ENCODE data around the gene ZNF774. TPM values are rescaled to one million over a fixed set of nuclear protein-coding genes. Genes with fewer than 3 reads are reported as not detected.

Gene ZNF774
- total and polyA plus RNA-seq, 2 donors: 1.2 to 1.9 TPM

- Histone ChIP-seq H3K27ac (ENCODE audit: low read depth in 1 of 2, low read length in 1 of 2) (peak overlapping the region in 1 of 2 donors; percentile 31), H3K9me3 (ENCODE audit: control insufficient read depth in 2 of 2, insufficient read depth in 1 of 2, low read length in 1 of 2) (no peaks in the 10 kb centered on the region), H3K36me3 (ENCODE audit: control insufficient read depth in 2 of 2, insufficient read depth in 2 of 2, low read length in 1 of 2) (no peaks in the 10 kb centered on the region), H3K27me3 (ENCODE audit: control insufficient read depth in 2 of 2, insufficient read depth in 1 of 2, low read length in 1 of 2) (no peaks in the 10 kb centered on the region), H3K4me1 (ENCODE audit: control insufficient read depth in 2 of 2, insufficient read depth in 2 of 2, low read length in 2 of 2) (peaks cover 10 to 11% of the 10 kb centered on the region in 2 donors), H3K4me3 (ENCODE audit: low read length in 2 of 2) (peak overlapping the region; percentile 85 to 89)
- no peak for DNase-seq (ENCODE audit: low read depth in 6 of 9, low spot score in 9 of 9)
- WGBS: 38% methylated on average over 25 of the region's 25 CpGs
Observed at GRCh38 chr15:90351479-90352106, 491 bp upstream of the ZNF774 start.

GRCh38 chr15:90354986-90355385 is 2.9 kb downstream of the ZNF774 start:
- Histone ChIP-seq H3K4me3 (ENCODE audit: low read length in 2 of 2) (no peak overlapping the region), H3K27ac (ENCODE audit: low read depth in 1 of 2, low read length in 1 of 2) (no peak overlapping the region), H3K4me1 (ENCODE audit: control insufficient read depth in 2 of 2, insufficient read depth in 2 of 2, low read length in 2 of 2) (peaks cover 10 to 11% of the 10 kb centered on the region in 2 donors), H3K9me3 (ENCODE audit: control insufficient read depth in 2 of 2, insufficient read depth in 1 of 2, low read length in 1 of 2) (no peaks in the 10 kb centered on the region), H3K27me3 (ENCODE audit: control insufficient read depth in 2 of 2, insufficient read depth in 1 of 2, low read length in 1 of 2) (no peaks in the 10 kb centered on the region), H3K36me3 (ENCODE audit: control insufficient read depth in 2 of 2, insufficient read depth in 2 of 2, low read length in 1 of 2) (peaks cover 0 to 3% of the 10 kb centered on the region in 2 donors)
- 100% methylated on average over 2 of the region's 2 CpGs for WGBS
- DNase-seq (ENCODE audit: low read depth in 6 of 9, low spot score in 9 of 9): no peak

- H3K36me3 ChIP-seq (ENCODE audit: control insufficient read depth in 2 of 2, insufficient read depth in 2 of 2, low read length in 1 of 2): peaks cover 7 to 8% of the 10 kb centered on the region in 2 donors
- H3K4me1 ChIP-seq (ENCODE audit: control insufficient read depth in 2 of 2, insufficient read depth in 2 of 2, low read length in 2 of 2): peaks cover 5 to 6% of the 10 kb centered on the region in 2 donors
- H3K4me3 ChIP-seq (ENCODE audit: low read length in 2 of 2): no peak overlapping the region
- WGBS: 95% methylated on average over 8 of the region's 8 CpGs
- no peak for DNase-seq (ENCODE audit: low read depth in 6 of 9, low spot score in 9 of 9)
- no peak overlapping the region for H3K27ac ChIP-seq (ENCODE audit: low read depth in 1 of 2, low read length in 1 of 2)
- H3K9me3 ChIP-seq (ENCODE audit: control insufficient read depth in 2 of 2, insufficient read depth in 1 of 2, low read length in 1 of 2): no peaks in the 10 kb centered on the region
- no peaks in the 10 kb centered on the region for H3K27me3 ChIP-seq (ENCODE audit: control insufficient read depth in 2 of 2, insufficient read depth in 1 of 2, low read length in 1 of 2)
Observed at GRCh38 chr15:90358124-90359033, 6.3 kb downstream of the ZNF774 start.

GRCh38 chr15:90360746-90361145 is 8.7 kb downstream of the ZNF774 start:
- Histone ChIP-seq H3K4me3 (ENCODE audit: low read length in 2 of 2) (no peak overlapping the region), H3K9me3 (ENCODE audit: control insufficient read depth in 2 of 2, insufficient read depth in 1 of 2, low read length in 1 of 2) (no peaks in the 10 kb centered on the region), H3K36me3 (ENCODE audit: control insufficient read depth in 2 of 2, insufficient read depth in 2 of 2, low read length in 1 of 2) (peaks cover 7 to 8% of the 10 kb centered on the region in 2 donors), H3K27ac (ENCODE audit: low read depth in 1 of 2, low read length in 1 of 2) (no peak overlapping the region), H3K27me3 (ENCODE audit: control insufficient read depth in 2 of 2, insufficient read depth in 1 of 2, low read length in 1 of 2) (no peaks in the 10 kb centered on the region), H3K4me1 (ENCODE audit: control insufficient read depth in 2 of 2, insufficient read depth in 2 of 2, low read length in 2 of 2) (peaks cover 5 to 6% of the 10 kb centered on the region in 2 donors)
- no peak for DNase-seq (ENCODE audit: low read depth in 6 of 9, low spot score in 9 of 9)
- 97% methylated on average over 14 of the region's 14 CpGs for WGBS

GRCh38 chr15:90362936-90363212 is 10.8 kb downstream of the ZNF774 start:
- 90% methylated on average over 2 of the region's 2 CpGs for WGBS
- Histone ChIP-seq H3K36me3 (ENCODE audit: control insufficient read depth in 2 of 2, insufficient read depth in 2 of 2, low read length in 1 of 2) (peaks cover 7 to 8% of the 10 kb centered on the region in 2 donors), H3K27me3 (ENCODE audit: control insufficient read depth in 2 of 2, insufficient read depth in 1 of 2, low read length in 1 of 2) (no peaks in the 10 kb centered on the region), H3K9me3 (ENCODE audit: control insufficient read depth in 2 of 2, insufficient read depth in 1 of 2, low read length in 1 of 2) (no peaks in the 10 kb centered on the region), H3K4me3 (ENCODE audit: low read length in 2 of 2) (no peak overlapping the region), H3K27ac (ENCODE audit: low read depth in 1 of 2, low read length in 1 of 2) (no peak overlapping the region), H3K4me1 (ENCODE audit: control insufficient read depth in 2 of 2, insufficient read depth in 2 of 2, low read length in 2 of 2) (peaks cover 5 to 6% of the 10 kb centered on the region in 2 donors)
- DNase-seq (ENCODE audit: low read depth in 6 of 9, low spot score in 9 of 9): no peak

- no peak for DNase-seq (ENCODE audit: low read depth in 6 of 9, low spot score in 9 of 9)
- Histone ChIP-seq H3K9me3 (ENCODE audit: control insufficient read depth in 2 of 2, insufficient read depth in 1 of 2, low read length in 1 of 2) (no peaks in the 10 kb centered on the region), H3K27me3 (ENCODE audit: control insufficient read depth in 2 of 2, insufficient read depth in 1 of 2, low read length in 1 of 2) (no peaks in the 10 kb centered on the region), H3K36me3 (ENCODE audit: control insufficient read depth in 2 of 2, insufficient read depth in 2 of 2, low read length in 1 of 2) (peaks cover 7 to 8% of the 10 kb centered on the region in 2 donors), H3K4me1 (ENCODE audit: control insufficient read depth in 2 of 2, insufficient read depth in 2 of 2, low read length in 2 of 2) (peaks cover 5 to 6% of the 10 kb centered on the region in 2 donors), H3K27ac (ENCODE audit: low read depth in 1 of 2, low read length in 1 of 2) (no peak overlapping the region), H3K4me3 (ENCODE audit: low read length in 2 of 2) (no peak overlapping the region)
- WGBS: 91% methylated on average over 4 of the region's 4 CpGs
Observed at GRCh38 chr15:90364251-90364650, 12.2 kb downstream of the ZNF774 start.

- H3K36me3 ChIP-seq (ENCODE audit: control insufficient read depth in 2 of 2, insufficient read depth in 2 of 2, low read length in 1 of 2): peaks cover 2 to 5% of the 10 kb centered on the region in 2 donors
- peaks cover 5 to 6% of the 10 kb centered on the region in 2 donors for H3K4me1 ChIP-seq (ENCODE audit: control insufficient read depth in 2 of 2, insufficient read depth in 2 of 2, low read length in 2 of 2)
- H3K27me3 ChIP-seq (ENCODE audit: control insufficient read depth in 2 of 2, insufficient read depth in 1 of 2, low read length in 1 of 2): no peaks in the 10 kb centered on the region
- no peaks in the 10 kb centered on the region for H3K9me3 ChIP-seq (ENCODE audit: control insufficient read depth in 2 of 2, insufficient read depth in 1 of 2, low read length in 1 of 2)
- DNase-seq (ENCODE audit: low read depth in 6 of 9, low spot score in 9 of 9): no peak
- 90% methylated on average over 15 of the region's 15 CpGs for WGBS
- no peak overlapping the region for H3K4me3 ChIP-seq (ENCODE audit: low read length in 2 of 2)
- H3K27ac ChIP-seq (ENCODE audit: low read depth in 1 of 2, low read length in 1 of 2): no peak overlapping the region
Observed at GRCh38 chr15:90365414-90366055, 13.5 kb downstream of the ZNF774 start.

GRCh38 chr15:90367576-90367975 is 15.5 kb downstream of the ZNF774 start:
- Histone ChIP-seq H3K4me3 (ENCODE audit: low read length in 2 of 2) (no peak overlapping the region), H3K27me3 (ENCODE audit: control insufficient read depth in 2 of 2, insufficient read depth in 1 of 2, low read length in 1 of 2) (no peaks in the 10 kb centered on the region), H3K9me3 (ENCODE audit: control insufficient read depth in 2 of 2, insufficient read depth in 1 of 2, low read length in 1 of 2) (no peaks in the 10 kb centered on the region), H3K36me3 (ENCODE audit: control insufficient read depth in 2 of 2, insufficient read depth in 2 of 2, low read length in 1 of 2) (no peaks in the 10 kb centered on the region), H3K4me1 (ENCODE audit: control insufficient read depth in 2 of 2, insufficient read depth in 2 of 2, low read length in 2 of 2) (peaks cover 0 to 2% of the 10 kb centered on the region in 2 donors), H3K27ac (ENCODE audit: low read depth in 1 of 2, low read length in 1 of 2) (no peak overlapping the region)
- DNase-seq (ENCODE audit: low read depth in 6 of 9, low spot score in 9 of 9): no peak
- WGBS: 62% methylated on average over 3 of the region's 3 CpGs

GRCh38 chr15:90375071-90375470 is 23.0 kb downstream of the ZNF774 start:
- 97% methylated on average over 7 of the region's 7 CpGs for WGBS
- no peak overlapping the region for H3K27ac ChIP-seq (ENCODE audit: low read depth in 1 of 2, low read length in 1 of 2)
- H3K9me3 ChIP-seq (ENCODE audit: control insufficient read depth in 2 of 2, insufficient read depth in 1 of 2, low read length in 1 of 2): peaks cover 3 to 24% of the 10 kb centered on the region in 2 donors
- no peak for DNase-seq (ENCODE audit: low read depth in 6 of 9, low spot score in 9 of 9)
- no peaks in the 10 kb centered on the region for H3K27me3 ChIP-seq (ENCODE audit: control insufficient read depth in 2 of 2, insufficient read depth in 1 of 2, low read length in 1 of 2)
- no peak overlapping the region for H3K4me3 ChIP-seq (ENCODE audit: low read length in 2 of 2)
- H3K4me1 ChIP-seq (ENCODE audit: control insufficient read depth in 2 of 2, insufficient read depth in 2 of 2, low read length in 2 of 2): peaks cover 2 to 8% of the 10 kb centered on the region in 2 donors
- no peaks in the 10 kb centered on the region for H3K36me3 ChIP-seq (ENCODE audit: control insufficient read depth in 2 of 2, insufficient read depth in 2 of 2, low read length in 1 of 2)
